BLaER1 treated with 17β-estradiol and CSF1 and Interleukin-3, amounts not matched to agents 10 nM and 100 nM (cell line): ENCODE measurements around the gene CEP350.

ENCODE experiments used
- H3K27ac ChIP-seq, 11 experiments: shearing (Covaris generic); formaldehyde crosslinking; 2 replicates each; pipeline ENCODE4 v1.8.1; 2022
- H3K27me3 ChIP-seq, 11 experiments: shearing (Covaris generic); formaldehyde crosslinking; 2 replicates each; pipeline ENCODE4 v1.8.1; 2022
- H3K36me3 ChIP-seq, 11 experiments: shearing (Covaris generic); formaldehyde crosslinking; 2 replicates each; pipeline ENCODE4 v1.8.1; 2022
- H3K4me1 ChIP-seq, 10 experiments: shearing (Covaris generic); formaldehyde crosslinking; 2 replicates each; pipeline ENCODE4 v1.8.1; 2022
- H3K4me2 ChIP-seq, 11 experiments: shearing (Covaris generic); formaldehyde crosslinking; 2 replicates each; pipeline ENCODE4 v1.8.1; 2022
- H3K4me3 ChIP-seq, 10 experiments: shearing (Covaris generic); formaldehyde crosslinking; 2 replicates each; pipeline ENCODE4 v1.8.1; 2022
- H3K9ac ChIP-seq, 11 experiments: shearing (Covaris generic); formaldehyde crosslinking; 2 replicates each; pipeline ENCODE4 v1.8.1; 2022
- H3K9me3 ChIP-seq, 11 experiments: shearing (Covaris generic); formaldehyde crosslinking; replicated peaks in 1 of 11; 2 replicates each; pipeline ENCODE4 v1.8.1; 2022
- H4K20me1 ChIP-seq, 11 experiments: shearing (Covaris generic); formaldehyde crosslinking; 2 replicates each; pipeline ENCODE4 v1.8.1; 2022
- Cebpa-rat ChIP-seq, 11 experiments: shearing (Covaris generic); IDR thresholded peaks; 2 replicates each; pipeline ENCODE4 v1.8.1; 2022

The CEP350 gene

GRCh38 chr1:180103819-180104218 is 149.2 kb downstream of the CEP350 start:
- no peaks in the 10 kb centered on the region for H3K9me3 ChIP-seq
- H3K4me1 ChIP-seq: peaks cover 0 to 12% (median 5%) of the 10 kb centered on the region in 10 experiments; a peak in 7 of 20 replicates
- TF ChIP-seq Cebpa-rat (IDR thresholded peaks at IDR 0.05): no peak
- no peaks in the 10 kb centered on the region for H4K20me1 ChIP-seq
- H3K4me2 ChIP-seq: no peak overlapping the region
- H3K4me3 ChIP-seq: no peak overlapping the region
- H3K36me3 ChIP-seq: peaks cover 88 to 96% (median 95%) of the 10 kb centered on the region in 11 experiments
- H3K27ac ChIP-seq: no peak overlapping the region
- H3K9ac ChIP-seq: no peak overlapping the region
- no peaks in the 10 kb centered on the region for H3K27me3 ChIP-seq

GRCh38 chr1:180112091-180112490 is 157.5 kb downstream of the CEP350 start:
- H4K20me1 ChIP-seq: no peaks in the 10 kb centered on the region; a peak in 1 of 22 replicates
- H3K4me1 ChIP-seq: peaks cover 0 to 15% (median 6%) of the 10 kb centered on the region in 10 experiments; a peak in 18 of 20 replicates
- H3K36me3 ChIP-seq: peaks cover 65 to 90% (median 78%) of the 10 kb centered on the region in 11 experiments
- H3K9me3 ChIP-seq: no peaks in the 10 kb centered on the region
- no peak overlapping the region for H3K27ac ChIP-seq
- H3K4me3 ChIP-seq: no peak overlapping the region
- H3K27me3 ChIP-seq: no peaks in the 10 kb centered on the region
- no peak overlapping the region for H3K9ac ChIP-seq
- H3K4me2 ChIP-seq: no peak overlapping the region
- TF ChIP-seq Cebpa-rat (IDR thresholded peaks at IDR 0.05): no peak

GRCh38 chr1:180112984-180113647 is 158.5 kb downstream of the CEP350 start:
- H4K20me1 ChIP-seq: no peaks in the 10 kb centered on the region; a peak in 1 of 22 replicates
- no peak overlapping the region for H3K4me3 ChIP-seq
- H3K27ac ChIP-seq: no peak overlapping the region
- no peak overlapping the region for H3K9ac ChIP-seq
- H3K4me2 ChIP-seq: no peak overlapping the region
- peaks cover 4 to 21% (median 13%) of the 10 kb centered on the region in 10 experiments; a peak in 18 of 20 replicates for H3K4me1 ChIP-seq
- no peaks in the 10 kb centered on the region for H3K9me3 ChIP-seq
- no peaks in the 10 kb centered on the region for H3K27me3 ChIP-seq
- peaks cover 55 to 79% (median 69%) of the 10 kb centered on the region in 11 experiments for H3K36me3 ChIP-seq
- TF ChIP-seq Cebpa-rat (IDR thresholded peaks at IDR 0.05): no peak

- no peak overlapping the region for H3K4me2 ChIP-seq
- no peak overlapping the region for H3K27ac ChIP-seq
- H3K4me3 ChIP-seq: no peak overlapping the region
- H3K36me3 ChIP-seq: peaks cover 42 to 66% (median 56%) of the 10 kb centered on the region in 11 experiments
- H3K9me3 ChIP-seq: no peaks in the 10 kb centered on the region
- no peaks in the 10 kb centered on the region for H3K27me3 ChIP-seq
- peaks cover 4 to 21% (median 13%) of the 10 kb centered on the region in 10 experiments; a peak in 18 of 20 replicates for H3K4me1 ChIP-seq
- H4K20me1 ChIP-seq: no peaks in the 10 kb centered on the region; a peak in 1 of 22 replicates
- H3K9ac ChIP-seq: no peak overlapping the region
- no peak for TF ChIP-seq Cebpa-rat (IDR thresholded peaks at IDR 0.05)
Observed at GRCh38 chr1:180114396-180114945, 159.9 kb downstream of the CEP350 start.

- Histone ChIP-seq H3K9ac (no peak overlapping the region), H3K36me3 (peaks cover 16 to 39% (median 29%) of the 10 kb centered on the region in 11 experiments), H3K4me2 (peak overlapping the region; percentile 7 to 80 (median 47); a peak in 20 of 22 replicates), H3K27ac (peak overlapping the region in 4 of 11 experiments; percentile 0 to 55 (median 32); a peak in 6 of 22 replicates), H3K27me3 (no peaks in the 10 kb centered on the region), H3K9me3 (no peaks in the 10 kb centered on the region), H4K20me1 (no peaks in the 10 kb centered on the region; a peak in 1 of 22 replicates), H3K4me3 (no peak overlapping the region), H3K4me1 (peaks cover 4 to 26% (median 13%) of the 10 kb centered on the region in 10 experiments; a peak in 18 of 20 replicates)
- peak in 5 of 11 experiments; percentile 28 to 59 (median 37); a peak in 6 of 22 replicates for TF ChIP-seq Cebpa-rat (IDR thresholded peaks at IDR 0.05)
Observed at GRCh38 chr1:180116964-180117763, 162.6 kb downstream of the CEP350 start.

- no peaks in the 10 kb centered on the region for H3K9me3 ChIP-seq
- peak overlapping the region in 3 of 11 experiments; percentile 13 to 55 (median 51); a peak in 5 of 22 replicates for H3K27ac ChIP-seq
Observed at GRCh38 chr1:180117764-180118116, 163.1 kb downstream of the CEP350 start.

GRCh38 chr1:180119837-180120236 is 165.2 kb downstream of the CEP350 start:
- no peak overlapping the region for H3K4me2 ChIP-seq
- no peaks in the 10 kb centered on the region for H3K27me3 ChIP-seq
- no peak overlapping the region for H3K4me3 ChIP-seq
- peaks cover 0 to 14% (median 11%) of the 10 kb centered on the region in 11 experiments; a peak in 13 of 22 replicates for H3K36me3 ChIP-seq
- no peak overlapping the region for H3K27ac ChIP-seq
- no peaks in the 10 kb centered on the region for H4K20me1 ChIP-seq
- H3K4me1 ChIP-seq: peaks cover 4 to 26% (median 13%) of the 10 kb centered on the region in 10 experiments; a peak in 18 of 20 replicates
- no peak overlapping the region for H3K9ac ChIP-seq
- no peaks in the 10 kb centered on the region for H3K9me3 ChIP-seq
- TF ChIP-seq Cebpa-rat (IDR thresholded peaks at IDR 0.05): no peak

More at GRCh38 chr1:180117764-180118116, 163.1 kb downstream of the CEP350 start:
- TF ChIP-seq Cebpa-rat (IDR thresholded peaks at IDR 0.05): no peak
- Histone ChIP-seq H3K4me2 (peak overlapping the region in 10 of 11 experiments; percentile 7 to 80 (median 50); a peak in 14 of 22 replicates), H4K20me1 (no peaks in the 10 kb centered on the region; a peak in 1 of 22 replicates), H3K36me3 (peaks cover 10 to 33% (median 23%) of the 10 kb centered on the region in 11 experiments; a peak in 21 of 22 replicates), H3K9ac (no peak overlapping the region), H3K4me1 (peaks cover 4 to 26% (median 13%) of the 10 kb centered on the region in 10 experiments; a peak in 18 of 20 replicates), H3K4me3 (no peak overlapping the region), H3K27me3 (no peaks in the 10 kb centered on the region)

GRCh38 chr1:180123463-180123936 is 168.9 kb downstream of the CEP350 start:
- Histone ChIP-seq H3K4me3 (no peak overlapping the region), H3K4me2 (no peak overlapping the region), H3K9me3 (no peaks in the 10 kb centered on the region), H3K27me3 (no peaks in the 10 kb centered on the region), H3K9ac (no peak overlapping the region), H3K27ac (no peak overlapping the region), H4K20me1 (no peaks in the 10 kb centered on the region), H3K4me1 (peaks cover 0 to 9% (median 0%) of the 10 kb centered on the region in 10 experiments; a peak in 3 of 20 replicates), H3K36me3 (no peaks in the 10 kb centered on the region)
- peak in 1 of 11 experiments; percentile 74; a peak in 3 of 22 replicates for TF ChIP-seq Cebpa-rat (IDR thresholded peaks at IDR 0.05)
